K562 (cell line): ENCODE measurements around the gene MTOR. TPM values are rescaled to one million over a fixed set of nuclear protein-coding genes. Genes with fewer than 3 reads are reported as not detected.
A peak's percentile ranks its signal among the peaks of the same experiment; 100 is the strongest.

Experiments
- BRD4 ChIP-seq: fragments of 200-600 bp; sonication (generic); IDR thresholded peaks from 2 replicates; pipeline ENCODE4 v1.6.1; 2017; ENCODE audit warnings: inconsistent platforms
- CBX5 ChIP-seq: IDR thresholded peaks from 2 replicates; pipeline ENCODE4 v1.6.1; 2014; ENCODE audit warnings: low read depth, borderline replicate concordance
- FOXK2 ChIP-seq, 2 experiments: fragments of 450-650 bp; IDR thresholded peaks in 1 of 2; conservative IDR thresholded peaks in 1 of 2; 2 replicates each; pipeline ENCODE4 v1.6.1; 2016; ENCODE audit warnings: low read depth in 2 of 2, mild to moderate bottlenecking in 1 of 2
- GABPB2 ChIP-seq: fragments of 250-450 bp; sonication (Bioruptor Pico); conservative IDR thresholded peaks from 2 replicates; pipeline ENCODE4 v1.5.1; 2021; ENCODE audit warnings: mild to moderate bottlenecking
- MITF ChIP-seq: IDR thresholded peaks from 2 replicates; pipeline ENCODE4 v1.6.1; 2014; ENCODE audit warnings: antibody characterized with exemption
- NCOA1 ChIP-seq: fragments of 450-650 bp; IDR thresholded peaks from 2 replicates; pipeline ENCODE4 v1.6.1; 2016; ENCODE audit warnings: low read depth
- NFIX ChIP-seq: fragments of 250-450 bp; sonication (Bioruptor Pico); IDR thresholded peaks from 2 replicates; pipeline ENCODE4 v1.4.0; 2020; ENCODE audit warnings: low read depth, mild to moderate bottlenecking, moderate library complexity
- NR4A1 ChIP-seq, 2 experiments: fragments of 250-450 bp in 1 of 2; fragments of 450-650 bp in 1 of 2; sonication (Bioruptor Pico) in 1 of 2; IDR thresholded peaks; 2 replicates each; pipeline versions ENCODE4 v1.4.0 to v1.6.1; 2016 to 2020; ENCODE audit warnings: mild to moderate bottlenecking in 2 of 2, missing compliant biosample characterization in 1 of 2, missing genetic modification characterization in 1 of 2, moderate library complexity in 1 of 2
- RAD51 ChIP-seq: fragments of 450-650 bp; IDR thresholded peaks from 2 replicates; pipeline ENCODE4 v1.7.1; 2016; ENCODE audit warnings: low read depth, mild to moderate bottlenecking, borderline replicate concordance
- RB1 ChIP-seq: fragments of 450-650 bp; IDR thresholded peaks from 2 replicates; pipeline ENCODE4 v1.6.1; 2017; ENCODE audit warnings: low read depth, mild to moderate bottlenecking
- RHOXF2B ChIP-seq: fragments of 250-450 bp; sonication (Bioruptor Pico); conservative IDR thresholded peaks from 2 replicates; pipeline ENCODE4 v1.5.1; 2021
- SIN3B ChIP-seq: fragments of 450-650 bp; IDR thresholded peaks from 2 replicates; pipeline ENCODE4 v1.6.1; 2017; ENCODE audit warnings: low read depth, mild to moderate bottlenecking, moderate library complexity
- ZNF695 ChIP-seq: fragments of 450-650 bp; formaldehyde crosslinking; IDR thresholded peaks from 2 replicates; pipeline ENCODE4 v1.4.0; 2020; ENCODE audit warnings: mild to moderate bottlenecking, moderate library complexity
- polyA plus RNA-seq, 8 experiments: library from polyadenylated mRNA; depleted of rRNA in 4 of 8; stranded (reverse) in 5 of 8; unstranded in 3 of 8; fragments of >200 nt; fragmentation: Nextera tagmentation in 2 of 8; fragmentation: Illumina TruSeq in 1 of 8; extraction: Ambion mirVana in 2 of 8; extraction: Trizol in 1 of 8; gene quantifications; 2 replicates each; pipeline versions ENCODE4 v1.2.1 to v1.2.3, GENCODE V29; 2011 to 2014; ENCODE audit warnings: inconsistent platforms in 1 of 8, missing spikeins in 1 of 8
- total RNA-seq, 7 experiments: library from RNA; depleted of rRNA in 6 of 7; stranded (reverse); fragments of >200 nt in 6 of 7; fragmentation: Illumina TruSeq in 2 of 7; extraction: Trizol in 2 of 7; gene quantifications; 2 replicates each; pipeline versions ENCODE4 v1.2.1 to v1.2.3, GENCODE V29; 2011 to 2021; ENCODE audit warnings: low replicate concordance in 1 of 7
- TF ChIP-seq, protein P1 (sequence below), 2 experiments: fragments of 150-350 bp in 1 of 2; IDR thresholded peaks; 2 replicates each; pipeline ENCODE4 v1.6.1; 2012 to 2016; ENCODE audit warnings: low read depth in 2 of 2, low read length in 2 of 2, mild to moderate bottlenecking in 1 of 2, moderate library complexity in 1 of 2
- TF ChIP-seq, protein P2 (sequence below), 2 experiments: fragments of 450-650 bp; IDR thresholded peaks; 2 replicates each; pipeline ENCODE4 v1.6.1; 2018; ENCODE audit warnings: mild to moderate bottlenecking in 2 of 2, low read depth in 1 of 2; ENCODE audit not compliant: partially characterized antibody in 2 of 2

The MTOR gene
- total and polyA plus RNA-seq, 9 of the 15 experiments (the other 6 are each of a cell fraction or from before 2014, with no cell fraction given) = 11.4 to 71.4 (median 52.2) TPM

DNA sequence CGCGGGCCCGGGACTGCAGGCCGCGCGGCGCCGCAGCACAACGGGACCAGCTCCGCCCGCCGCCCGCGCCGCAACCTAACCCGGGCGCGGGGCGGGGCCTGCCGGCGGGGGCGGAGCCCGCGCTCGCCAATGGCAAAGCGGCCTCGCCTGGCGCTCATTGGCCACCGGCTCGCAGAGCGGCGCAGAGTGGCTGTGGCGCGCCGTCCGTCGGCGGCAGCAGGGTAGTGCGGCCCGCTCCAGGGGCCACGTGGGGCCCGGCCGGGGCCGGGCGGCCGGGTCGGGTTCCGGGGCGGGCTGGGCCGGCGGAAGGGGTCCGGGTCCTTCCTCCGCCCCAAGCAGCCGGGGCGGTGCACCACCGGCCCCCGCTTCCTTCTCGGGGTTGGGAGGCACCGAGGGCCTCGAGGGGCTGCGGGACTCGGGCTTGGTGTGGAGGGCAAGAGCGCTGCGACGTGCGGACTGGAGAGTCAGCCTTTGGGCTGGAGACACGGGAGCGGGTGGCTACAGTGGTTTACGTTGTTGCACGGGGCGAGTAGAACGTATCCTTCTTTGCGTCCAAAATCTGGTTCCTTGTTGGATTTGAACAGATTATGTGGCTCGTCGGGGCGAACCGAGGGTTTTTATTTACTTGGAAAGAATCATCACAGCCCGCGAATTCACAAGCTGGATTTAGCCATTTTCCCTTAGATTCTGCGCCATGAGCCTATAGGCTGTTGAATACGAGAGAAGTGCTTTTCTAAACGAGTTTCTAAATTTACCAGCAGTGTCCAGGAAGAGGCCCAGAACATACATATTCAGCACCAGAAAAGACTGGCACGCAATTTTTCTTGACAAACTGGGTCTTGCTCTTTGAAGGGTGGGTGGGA lies 202.2 kb downstream of the MTOR start, which contains the start of gene SRM (continued):
- TF ChIP-seq, protein P1, sequence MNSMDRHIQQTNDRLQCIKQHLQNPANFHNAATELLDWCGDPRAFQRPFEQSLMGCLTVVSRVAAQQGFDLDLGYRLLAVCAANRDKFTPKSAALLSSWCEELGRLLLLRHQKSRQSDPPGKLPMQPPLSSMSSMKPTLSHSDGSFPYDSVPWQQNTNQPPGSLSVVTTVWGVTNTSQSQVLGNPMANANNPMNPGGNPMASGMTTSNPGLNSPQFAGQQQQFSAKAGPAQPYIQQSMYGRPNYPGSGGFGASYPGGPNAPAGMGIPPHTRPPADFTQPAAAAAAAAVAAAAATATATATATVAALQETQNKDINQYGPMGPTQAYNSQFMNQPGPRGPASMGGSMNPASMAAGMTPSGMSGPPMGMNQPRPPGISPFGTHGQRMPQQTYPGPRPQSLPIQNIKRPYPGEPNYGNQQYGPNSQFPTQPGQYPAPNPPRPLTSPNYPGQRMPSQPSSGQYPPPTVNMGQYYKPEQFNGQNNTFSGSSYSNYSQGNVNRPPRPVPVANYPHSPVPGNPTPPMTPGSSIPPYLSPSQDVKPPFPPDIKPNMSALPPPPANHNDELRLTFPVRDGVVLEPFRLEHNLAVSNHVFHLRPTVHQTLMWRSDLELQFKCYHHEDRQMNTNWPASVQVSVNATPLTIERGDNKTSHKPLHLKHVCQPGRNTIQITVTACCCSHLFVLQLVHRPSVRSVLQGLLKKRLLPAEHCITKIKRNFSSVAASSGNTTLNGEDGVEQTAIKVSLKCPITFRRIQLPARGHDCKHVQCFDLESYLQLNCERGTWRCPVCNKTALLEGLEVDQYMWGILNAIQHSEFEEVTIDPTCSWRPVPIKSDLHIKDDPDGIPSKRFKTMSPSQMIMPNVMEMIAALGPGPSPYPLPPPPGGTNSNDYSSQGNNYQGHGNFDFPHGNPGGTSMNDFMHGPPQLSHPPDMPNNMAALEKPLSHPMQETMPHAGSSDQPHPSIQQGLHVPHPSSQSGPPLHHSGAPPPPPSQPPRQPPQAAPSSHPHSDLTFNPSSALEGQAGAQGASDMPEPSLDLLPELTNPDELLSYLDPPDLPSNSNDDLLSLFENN (IDR thresholded peaks at IDR 0.05; ENCODE audit: low read depth in 2 of 2, low read length in 2 of 2) = no peak
- TF ChIP-seq BRD4 (no peak; the same call in 1 of the 2 replicates), NFIX (CRISPR knock-in tag) (no peak), CBX5 (no peak), RAD51 (no peak), GABPB2 (CRISPR knock-in tag) (no peak), FOXK2 (conservative IDR thresholded peaks at IDR 0.05 in 1 of 2, IDR thresholded peaks at IDR 0.05 in 1 of 2; ENCODE audit: low read depth in 2 of 2) (no peak), ZNF695 (CRISPR knock-in tag) (no peak), RHOXF2B (CRISPR knock-in tag) (no peak), MITF (no peak), SIN3B (peak; percentile 84), NCOA1 (0 out of 2 replicates have a peak, but pooled peaks have one; percentile 27), NR4A1 (CRISPR knock-in tag; IDR thresholded peaks at IDR 0.05) (0 out of 2 replicates have a peak, but pooled peaks have one; percentile 55), NR4A1 (tag; IDR thresholded peaks at IDR 0.05) (no peak), RB1 (peak; percentile 92)
- TF ChIP-seq, protein P2, sequence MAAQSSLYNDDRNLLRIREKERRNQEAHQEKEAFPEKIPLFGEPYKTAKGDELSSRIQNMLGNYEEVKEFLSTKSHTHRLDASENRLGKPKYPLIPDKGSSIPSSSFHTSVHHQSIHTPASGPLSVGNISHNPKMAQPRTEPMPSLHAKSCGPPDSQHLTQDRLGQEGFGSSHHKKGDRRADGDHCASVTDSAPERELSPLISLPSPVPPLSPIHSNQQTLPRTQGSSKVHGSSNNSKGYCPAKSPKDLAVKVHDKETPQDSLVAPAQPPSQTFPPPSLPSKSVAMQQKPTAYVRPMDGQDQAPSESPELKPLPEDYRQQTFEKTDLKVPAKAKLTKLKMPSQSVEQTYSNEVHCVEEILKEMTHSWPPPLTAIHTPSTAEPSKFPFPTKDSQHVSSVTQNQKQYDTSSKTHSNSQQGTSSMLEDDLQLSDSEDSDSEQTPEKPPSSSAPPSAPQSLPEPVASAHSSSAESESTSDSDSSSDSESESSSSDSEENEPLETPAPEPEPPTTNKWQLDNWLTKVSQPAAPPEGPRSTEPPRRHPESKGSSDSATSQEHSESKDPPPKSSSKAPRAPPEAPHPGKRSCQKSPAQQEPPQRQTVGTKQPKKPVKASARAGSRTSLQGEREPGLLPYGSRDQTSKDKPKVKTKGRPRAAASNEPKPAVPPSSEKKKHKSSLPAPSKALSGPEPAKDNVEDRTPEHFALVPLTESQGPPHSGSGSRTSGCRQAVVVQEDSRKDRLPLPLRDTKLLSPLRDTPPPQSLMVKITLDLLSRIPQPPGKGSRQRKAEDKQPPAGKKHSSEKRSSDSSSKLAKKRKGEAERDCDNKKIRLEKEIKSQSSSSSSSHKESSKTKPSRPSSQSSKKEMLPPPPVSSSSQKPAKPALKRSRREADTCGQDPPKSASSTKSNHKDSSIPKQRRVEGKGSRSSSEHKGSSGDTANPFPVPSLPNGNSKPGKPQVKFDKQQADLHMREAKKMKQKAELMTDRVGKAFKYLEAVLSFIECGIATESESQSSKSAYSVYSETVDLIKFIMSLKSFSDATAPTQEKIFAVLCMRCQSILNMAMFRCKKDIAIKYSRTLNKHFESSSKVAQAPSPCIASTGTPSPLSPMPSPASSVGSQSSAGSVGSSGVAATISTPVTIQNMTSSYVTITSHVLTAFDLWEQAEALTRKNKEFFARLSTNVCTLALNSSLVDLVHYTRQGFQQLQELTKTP (IDR thresholded peaks at IDR 0.05; ENCODE audit: low read depth in 1 of 2, partially characterized antibody in 2 of 2) = no peak
